SW480 (cell line): ENCODE results near the gene COQ8A.
A peak's percentile ranks its signal among the peaks of the same experiment; 100 is the strongest.
"Not testable (repeated sequence)": the region's sequence is repeated elsewhere in the genome, so short reads cannot be mapped to it uniquely, and the experiment has no call there.

ENCODE experiments used
- DNase-seq: peaks from one replicate; pipeline ENCODE4 v3.0.0-alpha.2; 2016; ENCODE audit warnings: low spot score

COQ8A gene

DNA sequence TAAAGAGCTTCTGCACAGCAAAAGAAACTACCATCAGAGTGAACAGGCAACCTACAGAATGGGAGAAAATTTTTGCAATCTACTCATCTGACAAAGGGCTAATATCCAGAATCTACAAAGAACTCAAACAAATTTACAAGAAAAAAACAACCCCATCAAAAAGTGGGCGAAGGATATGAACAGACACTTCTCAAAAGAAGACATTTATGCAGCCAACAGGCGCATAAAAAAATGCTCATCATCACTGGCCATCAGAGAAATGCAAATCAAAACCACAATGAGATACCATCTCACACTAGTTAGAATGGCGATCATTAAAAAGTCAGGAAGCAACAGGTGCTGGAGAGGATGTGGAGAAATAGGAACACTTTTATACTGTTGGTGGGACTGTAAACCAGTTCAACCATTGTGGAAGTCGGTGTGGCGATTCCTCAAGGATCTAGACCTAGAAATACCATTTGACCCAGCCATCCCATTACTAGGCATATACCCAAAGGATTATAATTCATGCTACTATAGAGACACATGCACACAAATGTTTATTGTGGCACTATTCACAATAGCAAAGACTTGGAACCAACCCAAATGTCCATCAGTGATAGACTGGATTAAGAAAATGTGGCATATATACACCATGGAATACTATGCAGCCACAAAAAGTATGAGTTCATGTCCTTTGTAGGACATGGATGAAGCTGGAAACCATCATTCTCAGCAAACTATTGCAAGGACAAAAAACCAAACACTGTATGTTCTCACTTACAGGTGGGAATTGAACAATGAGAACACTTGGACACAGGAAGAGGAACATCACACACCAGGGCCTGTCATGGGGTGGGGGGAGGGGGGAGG lies 10.6 kb upstream of the COQ8A start:
- not testable (repeated sequence) for DNase-seq

DNA sequence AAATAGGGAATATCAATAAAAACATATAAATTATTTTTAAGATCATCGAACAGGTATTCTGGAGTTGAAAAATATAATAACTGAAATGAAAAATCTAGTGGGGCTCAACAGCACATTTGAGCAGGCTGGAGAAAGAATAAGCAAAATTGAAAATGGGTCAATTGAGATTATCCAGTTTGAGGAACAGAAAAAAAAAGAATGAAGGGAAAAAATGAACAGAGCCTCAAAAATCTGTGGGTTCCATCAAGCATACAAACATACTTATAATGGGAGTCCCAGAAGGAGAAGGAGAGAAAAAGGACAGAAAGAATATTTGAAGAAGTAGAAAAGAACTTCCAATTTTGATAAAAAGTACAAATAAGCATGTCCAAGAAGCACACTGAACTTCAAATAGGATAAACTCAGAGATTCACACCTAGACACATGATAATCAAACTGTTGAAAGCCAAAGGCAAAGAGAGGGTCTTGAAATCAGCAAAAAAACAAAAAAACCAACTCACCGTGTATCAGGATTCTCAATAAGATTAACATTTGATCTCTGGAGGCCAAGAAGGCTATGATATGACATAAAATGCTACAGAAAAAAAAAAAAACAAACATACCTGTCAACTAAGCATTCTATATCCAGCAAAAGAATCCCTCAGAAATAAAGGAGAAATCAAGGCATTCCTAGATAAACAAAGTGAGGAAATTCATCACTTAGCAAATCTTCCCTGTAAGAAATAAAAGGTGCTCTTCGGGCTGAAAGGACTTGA lies 5.4 kb upstream of the COQ8A start:
- no peak for DNase-seq

DNA sequence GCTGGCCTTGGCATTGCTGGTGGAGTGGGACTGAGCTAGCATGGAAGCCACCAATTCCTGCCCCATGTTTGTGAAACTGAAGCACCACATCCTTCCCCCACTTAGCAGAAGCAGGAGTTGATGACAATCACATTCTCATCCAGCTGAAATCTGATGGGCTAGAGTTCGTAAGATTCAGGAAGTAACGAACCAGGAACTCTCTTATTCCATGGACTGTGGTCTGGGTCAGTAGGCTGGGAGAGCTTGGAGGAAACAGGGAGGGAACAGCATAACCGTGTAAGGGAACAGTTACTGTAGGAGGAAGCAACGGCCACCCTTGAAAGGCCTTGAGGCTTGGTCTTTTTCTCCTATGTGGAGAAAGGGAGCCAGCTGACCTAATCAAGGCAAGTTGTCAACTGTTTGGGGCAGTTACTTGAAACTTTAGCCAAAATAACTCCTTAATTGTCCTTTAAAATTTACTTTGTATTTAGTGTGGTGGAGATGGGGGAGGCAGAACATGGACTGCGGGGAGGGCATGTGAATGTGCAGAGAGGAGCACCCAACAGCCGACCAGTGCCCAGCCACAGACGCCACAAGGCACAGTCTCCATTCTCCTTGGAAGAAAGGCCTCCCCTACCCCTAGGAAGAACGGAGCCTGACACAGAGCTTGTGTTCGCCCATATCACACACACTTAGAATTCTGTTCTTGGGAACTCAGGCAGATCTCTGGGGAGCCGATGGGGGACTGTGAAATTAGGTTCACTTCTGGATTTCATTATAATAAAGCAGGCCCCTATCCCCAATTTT lies 2.0 kb upstream of the COQ8A start:
- no peak for DNase-seq

DNA sequence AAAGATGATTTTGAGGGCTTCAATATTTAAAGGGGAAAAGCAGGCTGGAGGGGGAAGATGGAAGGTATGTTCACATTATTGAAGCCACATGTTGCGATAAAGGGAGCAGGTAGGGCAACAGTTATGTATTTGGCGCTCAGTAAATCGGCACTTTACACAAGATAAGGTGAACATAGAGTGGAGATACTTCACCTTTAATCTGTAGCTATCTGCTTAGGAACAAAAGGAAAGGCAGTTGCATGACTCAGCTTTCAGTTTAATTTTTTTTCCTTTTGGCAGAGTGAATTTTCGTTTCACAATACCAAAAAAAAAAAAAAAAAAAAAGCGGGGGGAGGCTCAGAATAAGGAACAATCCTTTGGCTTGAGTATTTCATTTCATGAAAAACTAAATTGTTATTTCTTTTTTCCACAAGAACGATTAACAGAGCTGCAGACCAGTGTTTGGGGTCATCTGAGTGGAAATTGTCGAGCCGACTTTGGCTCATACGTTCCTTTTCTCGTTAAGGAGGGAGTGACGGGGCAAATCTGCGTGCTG lies 1.1 kb upstream of the COQ8A start:
- DNase-seq, result peak; percentile 32

DNA sequence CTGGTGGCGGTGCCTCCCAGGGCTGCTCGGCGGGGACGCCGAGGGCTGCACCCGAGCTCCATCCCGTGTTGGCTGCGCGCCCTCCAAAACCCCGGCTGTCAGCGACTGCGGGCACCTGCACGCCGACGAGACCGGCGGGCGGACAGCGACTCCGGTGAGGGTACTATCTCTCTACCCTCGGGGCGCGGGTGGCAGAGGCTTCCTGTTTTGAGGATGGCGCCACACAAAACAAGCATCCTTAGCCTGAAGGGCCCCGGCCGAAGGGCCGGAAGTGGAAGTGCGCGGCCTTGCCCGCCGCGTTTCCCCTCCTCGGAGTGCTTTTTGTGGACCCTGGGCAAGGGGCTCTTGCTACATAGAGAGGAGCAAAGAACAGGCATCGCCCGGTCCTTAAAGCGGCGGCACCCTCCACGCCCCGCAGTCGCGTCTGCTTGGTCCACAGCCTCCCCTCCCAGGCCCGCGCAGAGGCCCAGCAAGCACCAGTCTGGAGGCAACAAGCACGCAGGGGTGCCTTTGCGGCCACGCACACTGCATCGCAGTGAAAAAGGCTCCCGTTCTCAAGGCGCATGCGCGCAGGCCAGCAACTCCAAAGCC lies 561 bp upstream of the COQ8A start:
- DNase-seq, result peak; percentile 69

DNA sequence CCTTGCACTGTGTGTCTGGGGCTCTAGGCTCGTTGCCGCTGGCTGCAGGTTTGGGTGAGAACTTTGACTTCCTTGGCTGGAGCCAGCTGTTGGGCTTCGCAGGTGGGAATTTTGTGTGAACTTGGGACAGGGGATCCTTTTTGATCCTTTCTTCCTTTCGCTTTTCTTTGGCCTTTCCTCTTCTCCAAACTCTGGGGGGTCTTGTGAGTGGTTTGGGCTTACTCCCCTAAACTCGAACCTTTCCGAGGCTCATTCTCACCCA lies 643 bp downstream of the COQ8A start:
- no peak for DNase-seq

DNA sequence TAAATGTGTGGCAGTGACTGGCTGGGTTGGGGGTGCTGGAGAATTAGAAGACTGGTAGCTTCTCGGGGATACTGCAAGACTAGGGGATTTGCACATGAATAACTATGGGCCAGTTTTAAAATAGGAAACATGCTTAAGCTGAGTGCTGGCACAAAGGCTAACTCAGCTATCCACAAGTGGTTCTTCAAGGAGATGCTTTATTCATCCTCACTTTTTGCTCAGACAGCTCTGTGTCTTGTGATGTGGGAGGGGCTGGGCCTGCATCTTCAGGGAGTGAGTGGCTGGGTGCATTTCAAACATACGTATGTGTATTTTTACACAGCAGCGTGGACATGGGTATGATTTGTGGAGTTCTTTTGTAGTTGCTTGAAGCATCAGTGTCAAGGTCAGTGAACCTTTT lies 2.3 kb downstream of the COQ8A start:
- no peak for DNase-seq

DNA sequence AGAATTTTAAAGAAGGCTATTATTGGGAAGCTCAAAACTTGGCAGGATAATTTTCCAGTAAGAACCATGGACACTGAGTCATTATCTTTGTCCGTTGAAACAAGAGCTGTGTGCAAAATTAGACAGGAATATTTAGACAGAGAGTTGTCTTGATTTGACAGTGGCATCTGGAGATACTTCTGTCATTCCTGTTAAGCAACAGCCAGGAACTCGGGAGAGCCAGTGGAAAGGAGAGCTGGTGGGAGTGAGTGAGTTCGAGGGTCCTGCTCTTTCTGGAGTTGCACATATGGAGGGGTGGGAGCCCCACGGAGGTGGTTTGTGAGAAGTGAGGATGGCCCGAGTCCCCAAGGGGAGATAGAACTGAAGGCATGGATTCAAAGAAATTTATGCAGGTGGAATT lies 3.1 kb downstream of the COQ8A start:
- no peak for DNase-seq

DNA sequence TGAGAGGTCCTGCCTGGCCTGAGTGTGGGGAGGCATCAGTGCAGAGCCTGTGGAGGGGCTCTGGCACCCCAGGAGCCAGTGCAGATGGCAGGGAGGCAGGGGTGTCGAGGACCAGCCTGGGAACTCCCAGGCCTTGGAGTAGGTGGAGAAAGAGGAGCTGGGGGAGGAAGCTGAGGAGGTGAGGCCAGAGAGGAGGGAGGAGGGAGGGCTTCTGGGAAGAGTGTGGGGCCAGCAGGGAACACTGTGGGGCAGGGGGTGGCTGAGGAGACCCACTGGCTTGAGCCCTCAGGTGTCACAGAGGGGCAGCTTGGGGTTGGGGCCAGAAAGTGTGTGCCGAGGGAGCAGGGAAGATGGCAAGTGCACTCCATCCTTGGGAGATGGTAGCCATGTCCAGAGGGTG lies 3.8 kb downstream of the COQ8A start:
- no peak for DNase-seq

DNA sequence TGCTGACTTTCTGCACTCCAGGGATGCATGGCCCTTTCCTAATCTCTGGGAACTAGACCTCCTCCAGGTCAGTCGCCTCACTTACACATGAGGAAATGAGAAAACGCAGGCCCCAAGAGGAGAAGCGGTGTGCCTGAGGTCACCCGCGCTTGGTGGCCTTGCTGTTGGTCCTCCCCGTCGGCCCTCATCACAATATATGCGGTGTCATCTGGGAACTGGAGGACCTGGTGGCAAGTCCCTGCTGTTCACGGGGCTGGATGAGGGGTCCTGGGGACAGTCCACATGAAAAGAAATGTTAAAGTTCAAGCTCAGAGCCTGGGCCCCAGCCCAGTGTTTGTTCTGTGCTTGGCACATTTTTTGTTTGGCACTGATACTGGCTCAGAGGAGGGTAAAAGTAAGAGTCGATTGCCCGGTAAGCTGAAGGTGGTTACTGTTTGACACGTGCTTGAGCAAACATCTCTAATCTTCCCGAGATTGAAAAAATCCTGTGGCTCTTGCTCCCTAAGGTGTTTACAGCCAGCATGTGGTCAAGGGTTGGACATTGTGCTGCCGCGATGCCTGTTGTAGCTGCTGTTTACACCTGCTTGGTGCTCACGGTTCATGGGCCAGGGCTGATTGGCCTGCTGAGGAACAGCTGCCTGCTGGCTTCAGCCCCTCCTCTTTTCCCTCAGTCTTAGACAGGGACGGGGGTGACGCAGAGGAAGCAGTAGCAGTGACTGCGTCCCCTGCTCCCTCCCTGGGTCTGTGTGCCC lies 5.2 kb downstream of the COQ8A start:
- no peak for DNase-seq

DNA sequence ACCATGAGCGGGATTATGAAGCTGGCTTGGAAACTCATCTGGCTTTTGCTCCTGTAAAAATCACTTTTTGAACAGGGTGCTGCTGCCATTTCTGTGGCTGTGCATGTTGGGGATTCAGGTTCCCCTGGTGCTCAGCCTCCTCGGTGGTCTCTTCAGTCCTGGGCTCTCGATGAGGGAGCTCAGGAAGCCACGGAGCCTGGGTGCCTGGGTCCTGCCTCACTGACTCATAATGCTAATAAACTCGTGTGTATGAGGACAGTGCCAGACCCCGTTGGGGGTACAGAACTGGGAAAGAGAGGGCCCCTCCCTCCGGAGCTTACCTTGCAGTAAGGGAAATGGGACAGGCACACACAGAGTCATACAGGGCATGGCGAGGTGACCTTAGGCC lies 5.8 kb downstream of the COQ8A start:
- DNase-seq, result no peak

DNA sequence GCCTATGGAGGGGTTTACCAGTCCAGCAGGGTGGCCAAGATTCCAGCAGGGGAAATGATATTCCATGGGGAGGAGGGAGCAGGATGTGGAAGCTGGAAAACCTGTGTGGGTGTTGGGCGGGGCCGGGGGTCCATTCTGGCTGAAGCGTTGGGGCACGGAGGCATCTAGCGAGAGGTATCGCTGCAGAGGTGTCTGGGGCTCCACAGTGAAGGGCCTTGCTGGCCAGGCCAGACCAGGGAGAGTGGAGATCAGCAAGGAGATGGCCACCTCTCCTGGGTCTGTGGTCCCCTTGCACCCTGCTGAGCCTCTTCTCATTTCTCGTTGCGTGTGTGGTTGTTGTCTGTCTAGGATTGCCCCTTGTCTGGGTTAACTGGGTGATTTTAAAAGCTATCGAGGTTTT lies 6.2 kb downstream of the COQ8A start:
- DNase-seq, result no peak

DNA sequence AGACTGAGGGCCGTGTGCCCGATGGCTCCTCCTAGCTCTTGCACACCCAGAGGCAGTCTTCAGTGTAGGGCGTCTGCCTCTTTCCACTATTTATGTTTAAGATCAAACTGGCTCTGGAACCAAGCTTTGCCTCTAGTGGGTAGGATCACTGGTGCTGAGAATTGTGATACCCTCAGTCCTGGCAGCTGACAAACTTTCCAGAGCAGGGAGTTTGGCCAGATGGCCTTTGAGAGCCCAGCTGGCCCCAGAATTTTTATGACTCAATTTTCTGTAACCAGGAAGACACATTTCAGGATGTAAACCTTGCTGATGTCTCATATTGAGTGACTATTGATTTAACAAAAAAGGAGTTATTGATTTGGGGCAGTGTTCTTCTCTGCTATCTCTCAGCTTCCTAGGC lies 6.7 kb downstream of the COQ8A start:
- no peak for DNase-seq

DNA sequence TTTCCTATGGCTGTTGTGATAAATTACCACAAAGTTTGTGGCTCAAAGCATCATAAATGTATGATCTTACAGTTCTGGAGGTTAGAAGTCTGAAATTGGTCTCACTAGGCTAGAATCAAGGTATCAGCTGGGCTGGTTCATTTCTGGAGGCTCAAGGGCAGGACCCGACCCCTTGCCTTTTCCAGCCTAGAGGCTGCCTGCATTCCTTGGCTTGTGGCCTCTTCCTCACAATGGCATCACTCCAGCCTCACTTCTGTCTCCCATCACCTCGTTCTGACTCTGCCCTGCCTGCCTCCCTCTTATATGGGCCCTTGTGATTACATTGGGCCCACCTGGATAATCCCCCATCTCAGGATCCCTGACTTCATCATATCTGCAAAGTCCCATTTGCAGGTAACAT lies 8.0 kb downstream of the COQ8A start:
- DNase-seq, result no peak

DNA sequence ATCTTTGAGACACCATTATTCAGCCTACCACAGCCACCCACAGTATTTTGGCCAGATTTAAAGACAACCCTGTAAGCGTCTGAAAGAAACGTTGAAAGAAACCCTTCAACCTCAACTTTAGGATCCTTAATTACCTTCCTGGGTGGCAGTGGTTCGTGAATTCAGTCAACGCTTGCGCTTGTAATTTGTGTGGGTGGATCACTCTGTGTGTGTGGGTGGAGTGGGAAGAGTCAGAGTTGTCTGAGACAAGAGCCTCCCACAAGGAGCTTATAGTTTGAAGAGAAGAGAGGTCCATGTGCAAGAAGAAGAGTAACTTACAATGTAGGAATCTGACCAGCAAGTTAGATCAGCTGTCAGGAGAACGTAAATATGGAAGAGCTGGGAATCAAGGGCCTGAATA lies 8.4 kb downstream of the COQ8A start:
- DNase-seq, result no peak

DNA sequence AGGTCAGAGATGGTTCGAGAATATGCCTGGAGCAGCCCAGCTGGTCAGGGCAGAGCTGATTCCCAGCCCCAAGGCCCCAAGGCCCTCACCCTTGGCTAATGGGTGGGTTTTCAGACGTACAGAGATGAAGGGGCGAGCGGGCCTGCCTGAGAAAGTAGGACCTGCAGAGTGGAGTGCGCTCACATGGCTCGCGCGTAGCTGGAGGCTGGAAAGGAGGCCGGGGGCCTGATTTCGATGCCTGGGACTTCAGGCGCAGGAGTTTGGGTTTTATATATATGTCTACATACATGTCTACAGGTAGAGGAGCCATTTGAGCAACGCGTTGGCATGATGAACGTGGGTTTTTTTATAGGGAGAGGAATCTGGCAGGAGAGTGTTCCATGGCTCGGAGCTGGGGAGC lies 8.9 kb downstream of the COQ8A start:
- no peak for DNase-seq

DNA sequence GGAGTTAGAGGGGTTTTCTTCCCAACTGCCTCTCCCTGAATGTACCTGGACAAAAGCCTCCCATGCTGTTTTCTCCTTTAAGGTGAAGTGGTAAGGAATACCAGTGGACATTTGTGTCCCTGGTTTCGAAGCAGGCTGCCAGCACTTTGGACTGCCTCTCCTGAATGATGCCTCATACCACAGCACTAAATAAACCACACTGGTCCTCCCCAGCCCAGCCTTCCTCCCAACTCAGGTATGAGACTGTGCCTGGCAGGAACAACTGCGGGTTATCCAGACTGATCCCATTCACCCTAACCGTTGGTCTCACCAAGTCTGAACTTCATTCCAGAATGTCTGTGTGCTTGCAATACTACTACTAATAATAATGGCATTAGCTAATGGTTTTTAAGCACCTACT lies 9.3 kb downstream of the COQ8A start:
- DNase-seq, result no peak

DNA sequence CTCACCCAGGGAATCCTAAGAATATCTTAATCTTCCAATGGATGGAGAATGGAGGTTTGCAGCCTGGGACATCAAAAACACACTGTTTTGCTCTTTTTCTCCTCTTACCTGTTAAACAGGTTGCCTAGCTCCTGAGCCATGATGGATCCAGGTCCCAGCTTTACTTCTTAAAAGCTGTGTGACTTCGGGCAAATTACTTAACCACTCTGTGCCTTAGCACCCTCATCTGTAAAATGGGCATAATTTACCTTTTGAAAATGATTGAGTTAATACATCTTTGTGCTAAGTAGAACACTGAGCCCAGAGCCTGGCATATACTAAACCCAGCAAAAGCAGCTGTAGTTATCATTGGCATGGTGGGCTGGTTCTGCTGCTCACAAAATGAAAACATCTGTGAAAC lies 10.2 kb downstream of the COQ8A start:
- DNase-seq, result no peak

DNA sequence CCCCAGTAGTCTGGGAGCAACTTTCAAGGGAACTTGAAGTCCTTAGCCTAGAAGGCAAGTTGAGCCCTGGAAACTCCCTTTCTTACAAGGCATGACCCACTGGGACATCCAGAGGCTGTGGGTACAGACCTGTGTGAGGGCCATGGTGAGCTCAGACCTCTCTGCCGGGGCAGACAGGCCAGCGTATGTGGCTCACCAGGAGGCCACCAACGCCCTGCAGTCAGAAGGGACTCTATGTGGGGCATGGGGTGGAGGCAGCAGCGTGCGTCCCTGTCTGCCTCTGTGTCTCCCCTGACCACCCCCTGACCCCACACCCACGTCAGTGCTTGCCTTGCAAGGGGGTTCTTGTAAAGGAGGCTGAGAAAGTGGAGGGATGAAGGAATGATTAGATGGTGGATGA lies 10.8 kb downstream of the COQ8A start:
- no peak for DNase-seq

DNA sequence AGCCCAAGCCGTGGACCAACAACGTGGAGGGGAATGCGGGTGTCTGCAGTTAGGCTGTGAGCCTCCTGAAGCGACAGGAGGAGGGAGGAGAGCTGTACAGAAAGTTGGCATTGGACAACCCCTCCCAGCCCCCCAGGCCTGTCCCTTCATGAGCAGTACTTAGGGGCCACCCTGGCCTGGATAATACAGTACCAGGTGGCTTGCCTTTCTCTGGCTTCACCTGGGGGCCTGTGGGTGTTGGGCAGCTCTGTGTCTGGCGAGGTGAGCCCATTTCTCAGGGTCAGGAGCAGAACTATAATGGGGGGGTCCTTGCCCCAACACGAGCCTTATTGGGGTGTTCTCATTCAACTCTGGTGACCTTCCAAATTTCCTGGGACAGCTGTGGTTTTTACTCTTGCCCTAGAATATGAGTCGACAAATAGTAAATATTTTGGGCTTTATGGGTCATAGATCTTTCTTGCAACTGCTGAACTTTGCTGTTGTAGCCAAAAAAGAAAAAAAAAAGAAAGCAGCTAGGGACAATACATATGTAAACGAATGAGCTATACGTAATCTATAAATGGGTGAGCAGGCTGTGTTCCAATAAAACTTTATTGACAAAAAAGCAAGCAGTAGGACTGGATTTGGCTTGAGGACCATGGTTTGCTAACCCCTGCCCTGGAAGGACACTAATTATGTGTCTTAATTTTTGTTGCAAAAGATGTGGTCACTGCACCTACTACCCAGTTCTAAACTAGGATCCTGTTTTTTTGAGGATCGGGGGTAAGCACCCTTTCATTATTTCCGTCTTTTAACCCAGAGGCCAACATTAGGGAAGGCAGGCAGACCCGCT lies 11.4 kb downstream of the COQ8A start:
- DNase-seq, result no peak

DNA sequence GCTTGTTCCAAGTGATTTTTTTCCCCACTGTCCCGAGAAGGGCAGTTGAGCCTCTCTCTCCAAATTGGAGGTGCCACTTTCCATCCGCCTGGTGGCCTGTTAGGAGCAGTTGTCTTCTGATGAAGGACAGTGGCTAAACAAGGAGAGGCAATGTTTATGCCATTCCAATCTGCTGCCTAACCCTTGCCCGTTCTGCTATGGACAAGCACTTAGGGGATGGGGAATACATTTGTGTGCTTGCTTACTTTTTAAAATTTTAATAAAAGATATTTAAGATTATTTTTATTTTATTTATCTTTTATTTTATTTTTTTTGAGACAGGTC lies 12.0 kb downstream of the COQ8A start:
- no peak for DNase-seq
